H7 (cell line): Measurements from ENCODE around the gene AURKB. TPM values are rescaled to one million over a fixed set of nuclear protein-coding genes. Genes with fewer than 3 reads are reported as not detected.
"Not testable (repeated sequence)": the region's sequence is repeated elsewhere in the genome, so short reads cannot be mapped to it uniquely, and the experiment has no call there.

Experiments
- DNase-seq: peaks from one replicate; pipeline ENCODE4 v3.0.0; 2012
- H3K27me3 ChIP-seq: 2 replicates; pipeline ENCODE4 v1.6.0; 2011; ENCODE audit warnings: mild to moderate bottlenecking, low read length; ENCODE audit not compliant: control insufficient read depth, insufficient read depth
- H3K36me3 ChIP-seq: replicated peaks from 2 replicates; pipeline ENCODE4 v1.5.1; 2011; ENCODE audit warnings: low read length; ENCODE audit not compliant: control insufficient read depth, insufficient read depth
- H3K4me3 ChIP-seq: 2 replicates; pipeline ENCODE4 v1.5.1; 2011; ENCODE audit warnings: low read depth, mild to moderate bottlenecking, control low read depth, low read length, moderate library complexity; ENCODE audit not compliant: insufficient read depth
- total RNA-seq: library from RNA; depleted of rRNA; stranded (reverse); fragments of >200 nt; shearing (Covaris generic); gene quantifications from 2 replicates; pipeline ENCODE4 v1.2.3, GENCODE V29; 2014

Gene AURKB
- total RNA-seq, 1 experiment from 2014 or later: 209 TPM

GRCh38 chr17:8214000-8214399 lies 3.6 kb upstream of the AURKB start:
- not testable (repeated sequence) for H3K4me3 ChIP-seq, H3K36me3 ChIP-seq, H3K27me3 ChIP-seq, DNase-seq

DNA sequence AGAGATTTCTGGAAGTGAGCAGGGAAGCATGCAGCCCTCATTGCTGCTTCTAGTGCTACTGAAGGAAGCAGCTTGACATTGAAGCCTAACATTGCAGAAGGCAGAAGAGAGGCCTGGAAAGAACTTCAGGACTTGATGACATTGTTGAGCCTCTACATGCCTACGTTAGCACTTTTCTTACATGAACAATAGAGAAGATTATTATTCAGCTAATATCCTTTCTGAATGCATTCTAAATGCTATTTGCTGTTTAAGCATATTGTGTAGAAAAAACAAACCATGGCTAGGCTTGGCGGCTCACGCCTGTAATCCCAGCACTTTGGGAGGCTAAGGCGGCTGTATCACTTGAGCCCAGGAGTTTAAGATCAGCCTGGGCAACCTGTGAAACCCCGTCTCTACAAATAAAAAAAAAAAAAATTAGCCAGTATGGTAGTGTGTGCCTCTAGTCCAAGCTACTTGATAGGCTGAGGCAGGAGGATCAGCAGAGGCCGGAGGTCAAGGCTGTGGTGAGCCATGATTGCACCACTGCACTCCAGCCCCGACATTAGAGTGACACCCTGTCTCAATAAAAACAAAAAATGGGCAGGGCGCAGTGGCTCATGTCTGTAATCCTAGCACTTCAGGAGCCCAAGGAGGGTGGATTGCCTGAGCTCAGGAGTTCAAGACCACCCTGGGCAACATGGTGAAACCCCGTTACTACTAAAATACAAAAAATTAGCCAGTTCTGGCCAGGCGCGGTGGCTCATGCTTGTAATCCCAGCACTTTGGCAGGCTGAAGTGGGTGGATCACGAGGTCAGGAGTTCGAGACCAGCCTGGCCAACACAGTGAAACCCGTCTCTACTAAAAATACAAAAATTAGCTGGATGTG lies 2.2 kb upstream of the AURKB start:
- Histone ChIP-seq H3K36me3 (peaks cover 3% of the 10 kb centered on the region), H3K27me3 (no peaks in the 10 kb centered on the region), H3K4me3 (no peak overlapping the region)
- DNase-seq: no peak

DNA sequence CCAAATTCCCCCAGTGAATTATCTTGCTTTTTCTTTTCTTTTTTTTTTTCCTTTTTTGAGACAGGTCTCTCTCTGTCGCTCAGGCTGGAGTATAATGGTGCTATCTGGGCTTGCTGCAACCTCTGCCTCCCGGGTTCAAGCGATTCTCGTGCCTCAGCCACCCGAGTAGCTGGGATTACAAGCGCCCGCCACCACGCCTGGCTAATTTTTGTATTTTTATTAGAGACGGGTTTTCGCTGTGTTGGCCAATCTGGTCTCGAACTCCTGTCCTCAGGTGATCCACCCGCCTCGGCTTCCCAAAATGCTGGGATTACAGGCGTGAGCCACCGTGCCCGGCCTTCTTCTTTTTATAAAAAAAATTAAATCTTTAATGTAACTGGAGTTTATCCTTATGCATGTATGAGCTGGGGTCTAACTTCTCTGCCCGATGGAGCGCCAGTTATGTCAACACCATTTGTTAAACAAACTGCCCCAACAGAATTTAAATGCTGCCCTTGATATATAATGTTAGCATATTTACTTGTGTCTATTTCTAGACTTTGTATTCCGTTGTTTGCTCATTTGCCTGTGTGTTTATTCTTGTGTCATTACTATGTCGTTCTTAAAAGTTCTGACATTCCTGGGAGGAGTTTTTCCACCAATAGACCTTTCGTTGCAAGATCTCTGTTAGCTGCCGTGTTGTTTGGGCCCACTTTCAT lies 535 bp upstream of the AURKB start:
- no peak for DNase-seq
- no peaks in the 10 kb centered on the region for H3K27me3 ChIP-seq
- H3K36me3 ChIP-seq: peaks cover 14% of the 10 kb centered on the region
- H3K4me3 ChIP-seq: peak overlapping the region; percentile 95

- DNase-seq: no peak
- H3K36me3 ChIP-seq: peaks cover 34% of the 10 kb centered on the region
- no peaks in the 10 kb centered on the region for H3K27me3 ChIP-seq
- no peak overlapping the region for H3K4me3 ChIP-seq
Observed at GRCh38 chr17:8206536-8206935, 3.8 kb downstream of the AURKB start.

GRCh38 chr17:8204761-8205555 lies 5.4 kb downstream of the AURKB start:
- Histone ChIP-seq H3K4me3 (no peak overlapping the region), H3K36me3 (peaks cover 34% of the 10 kb centered on the region), H3K27me3 (no peaks in the 10 kb centered on the region)
- peak; percentile 6 for DNase-seq

DNA sequence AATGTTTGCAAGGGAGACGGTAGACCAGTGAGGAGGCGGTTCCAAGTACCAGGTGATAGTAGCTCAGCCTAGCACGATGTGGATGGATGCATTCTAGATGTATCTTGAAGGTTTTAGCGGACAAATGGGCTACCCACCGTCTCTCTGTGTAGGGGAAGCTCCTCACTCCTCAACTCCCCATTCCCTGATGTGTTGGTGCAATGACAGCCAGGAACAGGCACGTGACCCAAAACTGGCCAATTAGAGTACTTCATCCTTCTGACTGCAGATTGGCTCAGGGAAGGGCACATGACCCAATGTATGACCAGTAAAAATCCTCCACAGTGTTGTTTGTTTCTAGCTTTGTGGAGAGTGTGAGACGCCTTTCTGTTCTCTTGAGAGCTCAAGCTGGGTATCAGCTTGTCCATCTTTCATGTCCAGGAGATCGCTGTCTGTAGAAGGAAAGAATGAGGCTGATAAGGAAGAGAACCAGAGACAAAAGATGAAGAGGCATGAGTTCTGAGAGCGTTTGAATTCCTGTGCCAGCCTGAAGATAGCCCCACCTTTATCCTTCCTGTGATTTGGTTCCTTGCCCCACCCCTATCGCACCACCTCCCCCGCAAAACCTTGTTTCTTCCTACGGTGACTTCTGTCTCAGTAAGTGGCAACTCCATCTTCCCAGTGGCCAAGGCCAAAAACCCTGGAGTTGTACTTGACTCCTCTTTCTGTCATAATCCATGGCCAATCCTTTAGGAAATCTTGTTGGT lies 18.1 kb downstream of the AURKB start:
- H3K27me3 ChIP-seq: peaks cover 19% of the 10 kb centered on the region
- peak overlapping the region; percentile 33 for H3K4me3 ChIP-seq
- no peaks in the 10 kb centered on the region for H3K36me3 ChIP-seq
- peak; percentile 91 for DNase-seq

DNA sequence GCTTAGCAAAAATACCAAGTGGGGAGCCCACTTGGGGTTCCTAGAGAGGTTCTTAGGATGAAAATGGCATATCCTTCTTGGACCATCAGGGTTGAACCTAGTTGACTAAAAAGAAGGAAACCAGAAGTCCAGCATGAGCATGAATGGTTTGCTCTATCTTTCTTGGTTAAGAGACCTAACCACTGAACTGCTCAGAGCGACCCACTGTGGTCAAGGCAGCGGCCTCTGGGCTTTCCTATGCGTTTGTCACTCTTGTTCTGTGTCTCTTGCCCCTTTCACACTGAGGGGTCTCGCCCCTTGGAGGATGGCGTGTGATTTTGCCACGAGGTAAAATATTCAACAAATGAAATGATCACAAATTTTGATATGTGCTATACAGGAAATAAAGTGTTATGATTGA lies 19.9 kb downstream of the AURKB start:
- H3K36me3 ChIP-seq: no peaks in the 10 kb centered on the region
- no peak for DNase-seq
- H3K27me3 ChIP-seq: peaks cover 19% of the 10 kb centered on the region
- peak overlapping the region; percentile 16; the same call in 1 of the 2 replicates for H3K4me3 ChIP-seq

- Histone ChIP-seq H3K27me3 (peaks cover 19% of the 10 kb centered on the region), H3K36me3 (no peaks in the 10 kb centered on the region), H3K4me3 (peak within 1 kb of the TSS; percentile 83)
- DNase-seq: peak; percentile 95
Observed at GRCh38 chr17:8189711-8190477, 20.5 kb downstream of the AURKB start, which contains the start of gene BORCS6. Gene BORCS6, minus strand, starts transcription at chr17:8190180. Its CDS starts 40 bp downstream, at chr17:8190140.

DNA sequence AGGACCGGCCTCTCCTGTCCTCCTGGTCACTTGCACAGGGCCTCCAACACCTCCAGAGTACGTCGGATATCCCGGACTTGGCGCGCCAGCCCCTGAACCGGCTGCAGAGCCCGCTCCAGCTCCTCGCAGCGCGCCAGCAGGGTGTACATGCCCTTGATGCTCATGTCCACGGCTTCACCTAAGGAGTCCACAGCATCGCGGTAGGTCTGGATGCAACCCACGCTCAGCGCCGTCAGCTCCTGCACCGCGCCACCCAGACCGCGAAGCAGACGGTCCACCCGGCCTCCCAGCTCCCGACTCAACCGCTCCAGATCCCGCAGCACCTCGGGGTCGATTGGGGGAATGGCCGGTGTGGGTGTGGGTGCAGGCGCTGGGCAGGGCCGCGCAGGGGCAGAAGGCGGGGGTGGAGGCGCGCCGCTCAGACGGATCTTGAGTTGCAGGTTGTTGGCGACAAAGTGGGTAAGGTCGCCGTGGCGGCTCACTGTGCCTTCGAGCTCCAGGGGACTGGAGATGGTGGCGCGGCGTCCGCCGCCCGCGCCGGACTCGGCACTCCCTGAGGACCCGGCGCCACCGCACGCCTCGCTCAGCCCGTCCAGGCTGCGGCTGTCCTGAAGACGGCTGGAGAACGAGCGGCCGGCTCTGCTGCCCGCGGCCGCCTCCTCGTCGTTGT lies 21.2 kb downstream of the AURKB start:
- Histone ChIP-seq H3K36me3 (no peaks in the 10 kb centered on the region), H3K27me3 (peaks cover 19% of the 10 kb centered on the region), H3K4me3 (peak overlapping the region; percentile 83)
- no peak for DNase-seq

- peaks cover 19% of the 10 kb centered on the region for H3K27me3 ChIP-seq
Observed at GRCh38 chr17:8188263-8188839, 22.0 kb downstream of the AURKB start.

DNA sequence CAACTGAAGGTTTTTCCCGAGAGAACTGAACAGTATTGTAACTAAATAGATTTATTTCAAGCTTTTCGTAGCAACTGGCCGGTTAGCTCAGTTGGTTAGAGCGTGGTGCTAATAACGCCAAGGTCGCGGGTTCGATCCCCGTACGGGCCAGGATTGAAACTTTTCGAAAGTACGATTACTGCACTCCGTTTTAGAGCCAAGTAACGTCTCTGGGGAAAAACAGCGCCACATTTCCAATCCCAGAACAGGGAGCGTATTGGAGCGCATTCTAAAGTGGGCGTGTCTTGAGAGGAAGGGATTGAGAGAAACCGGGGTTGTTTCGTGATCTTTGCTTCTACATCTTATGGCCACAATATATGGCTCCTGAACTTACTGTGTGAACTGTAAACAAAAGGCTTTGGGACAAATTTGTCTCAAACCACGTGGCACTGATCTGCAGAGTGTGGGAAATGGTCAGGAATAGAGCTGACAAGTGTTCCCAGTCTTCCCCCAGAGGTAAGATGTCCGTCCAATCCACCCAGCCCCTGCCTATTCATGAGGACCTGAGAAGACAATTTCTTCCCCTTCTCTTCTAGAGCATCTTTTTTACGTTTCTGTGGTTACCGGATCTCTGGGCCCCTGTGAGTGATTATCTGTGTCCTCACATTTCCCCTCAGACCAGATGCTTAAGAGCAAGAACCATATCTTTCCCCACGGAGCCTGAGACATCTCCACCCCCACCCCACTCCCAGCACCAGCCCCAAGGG lies 22.7 kb downstream of the AURKB start:
- H3K4me3 ChIP-seq: peak overlapping the region; percentile 94
- H3K27me3 ChIP-seq: peaks cover 19% of the 10 kb centered on the region
- DNase-seq: peak; percentile 85
- no peaks in the 10 kb centered on the region for H3K36me3 ChIP-seq

More at GRCh38 chr17:8188263-8188839, 22.0 kb downstream of the AURKB start:
- H3K36me3 ChIP-seq: no peaks in the 10 kb centered on the region
- H3K4me3 ChIP-seq: peak overlapping the region; percentile 83
- peak; percentile 33 for DNase-seq
